ENCODE results near the gene DMD. TPM values are rescaled to one million over a fixed set of nuclear protein-coding genes. Genes with fewer than 3 reads are reported as not detected.

Gene DMD
- total RNA-seq, 4 donors from 2014 or later = 2.2 to 26.7 (median 7.8) TPM

- H3K4me1 ChIP-seq = no peaks in the 10 kb centered on the region
- TF ChIP-seq POLR2A (IDR thresholded peaks at IDR 0.05) = no peak
- TF ChIP-seq CTCF (IDR thresholded peaks at IDR 0.05) = no peak
- no peak for DNase-seq
- no peak overlapping the region for H3K4me3 ChIP-seq
- intact Hi-C loops (cut with DNase I) = no loop called here
- H3K27ac ChIP-seq = no peak overlapping the region
- H3K36me3 ChIP-seq = no peaks in the 10 kb centered on the region
- H3K9me3 ChIP-seq = no peaks in the 10 kb centered on the region
- H3K27me3 ChIP-seq = no peaks in the 10 kb centered on the region
- 39 to 52% methylated on average over 3 of the region's 3 CpGs for WGBS, 2 donors
These were observed 412.4 kb downstream of the DMD start for GRCh38 chrX:32798990-32799389.

- Histone ChIP-seq H3K4me3 (no peak overlapping the region), H3K27me3 (no peaks in the 10 kb centered on the region), H3K9me3 (no peaks in the 10 kb centered on the region), H3K36me3 (no peaks in the 10 kb centered on the region), H3K27ac (no peak overlapping the region), H3K4me1 (no peaks in the 10 kb centered on the region)
- DNase-seq = no peak
- intact Hi-C loops (cut with DNase I) = no loop called here
- TF ChIP-seq CTCF (IDR thresholded peaks at IDR 0.05) = no peak
- no peak for TF ChIP-seq POLR2A (IDR thresholded peaks at IDR 0.05)
- WGBS, 2 donors = 29 to 50% methylated on average over 1 of the region's 1 CpG
These were observed 422.4 kb downstream of the DMD start for GRCh38 chrX:32788936-32789335.

- Histone ChIP-seq H3K9me3 (no peaks in the 10 kb centered on the region), H3K27me3 (no peaks in the 10 kb centered on the region), H3K27ac (no peak overlapping the region), H3K4me1 (no peaks in the 10 kb centered on the region), H3K4me3 (no peak overlapping the region), H3K36me3 (no peaks in the 10 kb centered on the region)
- TF ChIP-seq CTCF (IDR thresholded peaks at IDR 0.05) = no peak
- no peak for TF ChIP-seq POLR2A (IDR thresholded peaks at IDR 0.05)
- intact Hi-C loops (cut with DNase I) = no loop called here
- DNase-seq = no peak
- 84 to 88% methylated on average over 4 of the region's 4 CpGs for WGBS, 2 donors
These were observed 431.2 kb downstream of the DMD start for GRCh38 chrX:32780109-32780508.

GRCh38 chrX:32778965-32779364 lies 432.4 kb downstream of the DMD start:
- Histone ChIP-seq H3K4me3 (no peak overlapping the region), H3K27me3 (no peaks in the 10 kb centered on the region), H3K9me3 (no peaks in the 10 kb centered on the region), H3K36me3 (no peaks in the 10 kb centered on the region), H3K27ac (no peak overlapping the region), H3K4me1 (no peaks in the 10 kb centered on the region)
- intact Hi-C loops (cut with DNase I) = no loop called here
- WGBS, 2 donors = 59 to 67% methylated on average over 4 of the region's 4 CpGs
- TF ChIP-seq CTCF (IDR thresholded peaks at IDR 0.05) (no peak), POLR2A (IDR thresholded peaks at IDR 0.05) (no peak)
- DNase-seq = no peak

GRCh38 chrX:32774966-32775365 lies 436.4 kb downstream of the DMD start:
- WGBS, 2 donors = 40 to 72% methylated on average over 1 to 3 of the region's 3 CpGs
- Histone ChIP-seq H3K27me3 (no peaks in the 10 kb centered on the region), H3K27ac (no peak overlapping the region), H3K4me1 (no peaks in the 10 kb centered on the region), H3K4me3 (no peak overlapping the region), H3K36me3 (no peaks in the 10 kb centered on the region), H3K9me3 (no peaks in the 10 kb centered on the region)
- TF ChIP-seq CTCF (IDR thresholded peaks at IDR 0.05) (no peak), POLR2A (IDR thresholded peaks at IDR 0.05) (no peak)
- DNase-seq = no peak
- intact Hi-C loops (cut with DNase I) = no loop called here
